OCI-LY1 (cell line): ENCODE measurements around the gene SLC4A1AP.

Experiments
- EZH2 ChIP-seq: fragments of 200-600 bp; sonication (generic), shearing (Covaris generic); IDR thresholded peaks from 2 replicates; pipeline ENCODE4 v1.8.0; 2017; ENCODE audit warnings: borderline replicate concordance, mixed run types, mild to moderate bottlenecking, antibody characterized with exemption, low read length, moderate library complexity, mixed read lengths
- TF ChIP-seq, protein P1 (sequence below): fragments of 200-600 bp; sonication (generic), shearing (Covaris generic); IDR thresholded peaks from 2 replicates; pipeline ENCODE4 v1.5.1; 2017; ENCODE audit warnings: mild to moderate bottlenecking, antibody characterized with exemption, low read length, moderate library complexity, mixed read lengths

DNA sequence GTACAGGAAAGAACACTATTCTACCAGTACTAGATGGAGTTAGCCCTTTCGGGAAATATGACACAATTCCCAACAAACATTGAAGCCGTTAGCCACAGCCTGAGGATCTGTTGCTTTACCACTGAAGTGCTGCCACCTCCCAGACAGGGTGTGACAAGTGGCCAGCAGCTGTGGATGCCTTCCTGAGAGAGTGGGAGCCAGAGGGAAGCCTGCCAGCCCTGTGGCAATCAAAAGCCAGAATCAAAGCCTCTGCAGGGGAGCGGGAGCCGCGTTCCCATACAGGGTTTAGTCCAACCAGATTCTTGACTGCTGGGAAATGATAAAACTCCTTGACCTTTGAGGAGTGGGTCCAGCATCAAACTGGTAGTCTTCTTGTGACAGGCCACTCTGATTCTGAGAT is 38.0 kb downstream of the SLC4A1AP start:
- TF ChIP-seq, protein P1, sequence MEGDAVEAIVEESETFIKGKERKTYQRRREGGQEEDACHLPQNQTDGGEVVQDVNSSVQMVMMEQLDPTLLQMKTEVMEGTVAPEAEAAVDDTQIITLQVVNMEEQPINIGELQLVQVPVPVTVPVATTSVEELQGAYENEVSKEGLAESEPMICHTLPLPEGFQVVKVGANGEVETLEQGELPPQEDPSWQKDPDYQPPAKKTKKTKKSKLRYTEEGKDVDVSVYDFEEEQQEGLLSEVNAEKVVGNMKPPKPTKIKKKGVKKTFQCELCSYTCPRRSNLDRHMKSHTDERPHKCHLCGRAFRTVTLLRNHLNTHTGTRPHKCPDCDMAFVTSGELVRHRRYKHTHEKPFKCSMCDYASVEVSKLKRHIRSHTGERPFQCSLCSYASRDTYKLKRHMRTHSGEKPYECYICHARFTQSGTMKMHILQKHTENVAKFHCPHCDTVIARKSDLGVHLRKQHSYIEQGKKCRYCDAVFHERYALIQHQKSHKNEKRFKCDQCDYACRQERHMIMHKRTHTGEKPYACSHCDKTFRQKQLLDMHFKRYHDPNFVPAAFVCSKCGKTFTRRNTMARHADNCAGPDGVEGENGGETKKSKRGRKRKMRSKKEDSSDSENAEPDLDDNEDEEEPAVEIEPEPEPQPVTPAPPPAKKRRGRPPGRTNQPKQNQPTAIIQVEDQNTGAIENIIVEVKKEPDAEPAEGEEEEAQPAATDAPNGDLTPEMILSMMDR, result no peak
- no peak for TF ChIP-seq EZH2
